IMR-90 (cell line): ENCODE data around the gene TRIP6. TPM values are rescaled to one million over a fixed set of nuclear protein-coding genes. Genes with fewer than 3 reads are reported as not detected.

Source experiments
- ATAC-seq: fragments of 200-7000 bp; cut with Tn5 transposase; 2 replicates; pipeline ENCODE4 v1.9.1; 2020; ENCODE audit warnings: low read depth, mild to moderate bottlenecking, moderate library complexity
- BruUV-seq: library from RNA; stranded (reverse); fragments of 400-500 nt; replicated peaks from 2 replicates; lab custom pipeline; 2021; lab: Mats Ljungman, UMichigan
- CTCF ChIA-PET: fragments of 300-600 bp; formaldehyde crosslinking; extraction: SDS; loops from one replicate; lab custom pipeline; 2021; ENCODE audit warnings: antibody characterized with exemption; lab: Yijun Ruan, JAX
- POLR2A ChIA-PET: fragments of 300-600 bp; sonication (Branson Sonifier 250); formaldehyde crosslinking; loops from one replicate; lab custom pipeline; 2022; ENCODE audit warnings: antibody characterized with exemption; ENCODE audit not compliant: unreplicated experiment; lab: Charles Lee
- DNase-seq: peaks from one replicate; pipeline ENCODE4 v3.0.0; 2013
- H2AFZ ChIP-seq: replicated peaks from 2 replicates; pipeline ENCODE3; 2013; ENCODE audit warnings: low read length, mild to moderate bottlenecking; ENCODE audit not compliant: poor library complexity
- H2AK5ac ChIP-seq: 2 replicates; pipeline ENCODE4 v1.6.1; 2013; ENCODE audit warnings: low read depth, low read length, inconsistent platforms
- H2AK9ac ChIP-seq: replicated peaks from 2 replicates; pipeline ENCODE3; 2013; ENCODE audit warnings: mild to moderate bottlenecking, low read depth, low read length, moderate library complexity; ENCODE audit not compliant: poor library complexity
- H2BK120ac ChIP-seq: 2 replicates; pipeline ENCODE4 v1.6.1; 2013; ENCODE audit warnings: low read depth, low read length, inconsistent platforms
- H2BK15ac ChIP-seq: 3 replicates; pipeline ENCODE4 v1.6.1; 2013; ENCODE audit warnings: low read depth, low read length, inconsistent platforms
- H2BK20ac ChIP-seq: 2 replicates; pipeline ENCODE4 v1.6.1; 2013; ENCODE audit warnings: low read depth, mild to moderate bottlenecking, inconsistent platforms, low read length, moderate library complexity
- H2BK5ac ChIP-seq: 2 replicates; pipeline ENCODE4 v1.6.1; 2013; ENCODE audit warnings: mild to moderate bottlenecking, low read depth, low read length, inconsistent platforms; ENCODE audit not compliant: poor library complexity, severe bottlenecking
- H3K14ac ChIP-seq: replicated peaks from 2 replicates; pipeline ENCODE4 v1.6.1; 2013; ENCODE audit warnings: low read depth, low read length, inconsistent platforms
- H3K18ac ChIP-seq: 2 replicates; pipeline ENCODE4 v1.6.1; 2013; ENCODE audit warnings: low read depth, low read length, control low read depth
- H3K23ac ChIP-seq: 2 replicates; pipeline ENCODE4 v1.6.1; 2013; ENCODE audit warnings: low read depth, low read length, inconsistent platforms
- H3K27ac ChIP-seq: 2 replicates; pipeline ENCODE4 v1.5.1; 2013; ENCODE audit warnings: mild to moderate bottlenecking, control low read depth, low read length; ENCODE audit not compliant: insufficient read depth
- H3K27me3 ChIP-seq: 2 replicates; pipeline ENCODE4 v1.6.1; 2013; ENCODE audit warnings: low read length; ENCODE audit not compliant: control insufficient read depth, insufficient read depth
- H3K36me3 ChIP-seq: 2 replicates; pipeline ENCODE4 v1.6.1; 2013; ENCODE audit warnings: low read length, mixed read lengths; ENCODE audit not compliant: control insufficient read depth, insufficient read depth
- H3K4ac ChIP-seq: 2 replicates; pipeline ENCODE4 v1.6.1; 2013; ENCODE audit warnings: low read depth, low read length, inconsistent platforms
- H3K4me1 ChIP-seq: 2 replicates; pipeline ENCODE4 v1.6.1; 2013; ENCODE audit warnings: low read length, mixed read lengths; ENCODE audit not compliant: control insufficient read depth, insufficient read depth
- H3K4me2 ChIP-seq: 2 replicates; pipeline ENCODE4 v1.6.1; 2013; ENCODE audit warnings: low read depth, mild to moderate bottlenecking, control low read depth, low read length, moderate library complexity
- H3K4me3 ChIP-seq: 2 replicates; pipeline ENCODE4 v1.5.1; 2013; ENCODE audit warnings: low read depth, mild to moderate bottlenecking, control low read depth, low read length, moderate library complexity; ENCODE audit not compliant: insufficient read depth
- H3K56ac ChIP-seq: 2 replicates; pipeline ENCODE4 v1.6.1; 2013; ENCODE audit warnings: low read length, inconsistent platforms; ENCODE audit not compliant: insufficient read depth; ENCODE audit errors: extremely low read depth
- H3K79me1 ChIP-seq, 2 experiments: 2 replicates each; pipeline ENCODE4 v1.6.1; 2013; ENCODE audit warnings: low read length in 2 of 2, inconsistent platforms in 1 of 2, low read depth in 1 of 2
- H3K9ac ChIP-seq: 2 replicates; pipeline ENCODE4 v1.6.1; 2013; ENCODE audit warnings: low read depth, low read length, control low read depth
- H3K9me1 ChIP-seq: 2 replicates; pipeline ENCODE4 v1.6.1; 2013; ENCODE audit warnings: low read length, inconsistent platforms; ENCODE audit not compliant: insufficient read depth
- H3K9me3 ChIP-seq: 2 replicates; pipeline ENCODE4 v1.6.1; 2013; ENCODE audit warnings: low read length; ENCODE audit not compliant: control insufficient read depth, insufficient read depth
- H4K20me1 ChIP-seq: 2 replicates; pipeline ENCODE4 v1.6.1; 2013; ENCODE audit warnings: low read length, inconsistent platforms; ENCODE audit not compliant: insufficient read depth
- H4K5ac ChIP-seq: 2 replicates; pipeline ENCODE4 v1.6.1; 2013; ENCODE audit warnings: mild to moderate bottlenecking, low read depth, low read length, control low read depth
- H4K8ac ChIP-seq, 2 experiments: 2 replicates each; pipeline ENCODE4 v1.6.1; 2013; ENCODE audit warnings: low read depth in 2 of 2, low read length in 2 of 2, control low read depth in 1 of 2, inconsistent platforms in 1 of 2
- H4K91ac ChIP-seq: 2 replicates; pipeline ENCODE4 v1.6.1; 2013; ENCODE audit warnings: low read depth, low read length, inconsistent platforms; ENCODE audit not compliant: insufficient read depth
- BHLHE40 ChIP-seq: fragments of 150-350 bp; IDR thresholded peaks from 2 replicates; pipeline ENCODE4 v1.6.1; 2016; ENCODE audit warnings: mild to moderate bottlenecking, low read depth, low read length
- CEBPB ChIP-seq: IDR thresholded peaks from 2 replicates; pipeline ENCODE4 v1.6.1; 2012; ENCODE audit warnings: low read depth, low read length, improper control_type of control experiment
- ELK1 ChIP-seq: fragments of 150-350 bp; IDR thresholded peaks from 2 replicates; pipeline ENCODE4 v1.6.1; 2016; ENCODE audit warnings: low read depth, mild to moderate bottlenecking, low read length, moderate library complexity, borderline replicate concordance
- FOS ChIP-seq: fragments of 150-350 bp; IDR thresholded peaks from 2 replicates; pipeline ENCODE4 v1.6.1; 2016; ENCODE audit warnings: low read depth, low read length
- MAFK ChIP-seq: IDR thresholded peaks from 2 replicates; pipeline ENCODE4 v1.6.1; 2012; ENCODE audit warnings: low read depth, low read length, improper control_type of control experiment
- MXI1 ChIP-seq: IDR thresholded peaks from 2 replicates; pipeline ENCODE4 v1.6.1; 2012; ENCODE audit warnings: low read depth, mild to moderate bottlenecking, low read length, moderate library complexity, borderline replicate concordance
- POLR2A ChIP-seq: IDR thresholded peaks from 2 replicates; pipeline ENCODE4 v1.6.1; 2012; ENCODE audit warnings: mild to moderate bottlenecking, low read depth, low read length
- RAD21 ChIP-seq: IDR thresholded peaks from 2 replicates; pipeline ENCODE4 v1.6.1; 2012; ENCODE audit warnings: low read length, improper control_type of control experiment
- RCOR1 ChIP-seq: IDR thresholded peaks from 2 replicates; pipeline ENCODE4 v1.6.1; 2012; ENCODE audit warnings: mild to moderate bottlenecking, low read length, improper control_type of control experiment; ENCODE audit not compliant: insufficient replicate concordance
- RFX5 ChIP-seq: IDR thresholded peaks from 2 replicates; pipeline ENCODE4 v1.8.0; 2012; ENCODE audit warnings: low read depth, mild to moderate bottlenecking, low read length, moderate library complexity
- SMC3 ChIP-seq: fragments of 150-350 bp; IDR thresholded peaks from 2 replicates; pipeline ENCODE4 v1.6.1; 2016; ENCODE audit warnings: low read depth, mild to moderate bottlenecking, antibody characterized with exemption, low read length, moderate library complexity
- WGBS, 2 experiments: methylation state at CpG; one replicate each; pipeline versions ENCODE4 v1.1.5 to v1.1.7; 2013; ENCODE audit warnings: missing lambda C conversion rate in 2 of 2; ENCODE audit not compliant: insufficient read length in 1 of 2; ENCODE audit errors: extremely low coverage in 2 of 2; 5-methylcytosine and 5-hydroxymethylcytosine counted together
- dilution Hi-C: fragments of 300-500 bp; cut with HindIII; formaldehyde crosslinking; loops from one replicate; pipeline ENCODE4 v1.14.3; 2018; ENCODE audit warnings: low sequenced_read_pairs; ENCODE audit not compliant: unreplicated experiment
- in situ Hi-C: fragments of 300-500 bp; cut with MboI; formaldehyde crosslinking; loops from 3 replicates; pipeline ENCODE4 v1.14.3; 2019; ENCODE audit warnings: low sequenced_read_pairs, inconsistent platforms, mixed read lengths
- intact Hi-C: fragments of 100-400 bp; cut with micrococcal nuclease; formaldehyde crosslinking; loops from 2 replicates; pipeline ENCODE4 v1.10.0; 2022
- polyA plus RNA-seq, 3 experiments: library from polyadenylated mRNA; depleted of rRNA; stranded (reverse); fragments of >200 nt; gene quantifications; 2 replicates each; pipeline ENCODE4 v1.2.3, GENCODE V29; 2012; ENCODE audit warnings: low replicate concordance in 1 of 3
- total RNA-seq: library from RNA; depleted of rRNA; stranded (reverse); fragments of >200 nt; gene quantifications from 2 replicates; pipeline ENCODE4 v1.2.3, GENCODE V29; 2012
- TF ChIP-seq, protein P1 (sequence below): fragments of 150-350 bp; IDR thresholded peaks from 2 replicates; pipeline ENCODE4 v1.6.1; 2017; ENCODE audit warnings: mild to moderate bottlenecking, antibody characterized with exemption, low read length, low read depth

The TRIP6 gene
- total and polyA plus RNA-seq, 2 of the 4 experiments (the other 2 are of a cell fraction), result 36.4 to 72.3 TPM

- TF ChIP-seq RAD21, result no peak
- no peak for TF ChIP-seq FOS
Measured at GRCh38 chr7:100888291-100888987, 21.3 kb downstream of the TRIP6 start (continued).

DNA sequence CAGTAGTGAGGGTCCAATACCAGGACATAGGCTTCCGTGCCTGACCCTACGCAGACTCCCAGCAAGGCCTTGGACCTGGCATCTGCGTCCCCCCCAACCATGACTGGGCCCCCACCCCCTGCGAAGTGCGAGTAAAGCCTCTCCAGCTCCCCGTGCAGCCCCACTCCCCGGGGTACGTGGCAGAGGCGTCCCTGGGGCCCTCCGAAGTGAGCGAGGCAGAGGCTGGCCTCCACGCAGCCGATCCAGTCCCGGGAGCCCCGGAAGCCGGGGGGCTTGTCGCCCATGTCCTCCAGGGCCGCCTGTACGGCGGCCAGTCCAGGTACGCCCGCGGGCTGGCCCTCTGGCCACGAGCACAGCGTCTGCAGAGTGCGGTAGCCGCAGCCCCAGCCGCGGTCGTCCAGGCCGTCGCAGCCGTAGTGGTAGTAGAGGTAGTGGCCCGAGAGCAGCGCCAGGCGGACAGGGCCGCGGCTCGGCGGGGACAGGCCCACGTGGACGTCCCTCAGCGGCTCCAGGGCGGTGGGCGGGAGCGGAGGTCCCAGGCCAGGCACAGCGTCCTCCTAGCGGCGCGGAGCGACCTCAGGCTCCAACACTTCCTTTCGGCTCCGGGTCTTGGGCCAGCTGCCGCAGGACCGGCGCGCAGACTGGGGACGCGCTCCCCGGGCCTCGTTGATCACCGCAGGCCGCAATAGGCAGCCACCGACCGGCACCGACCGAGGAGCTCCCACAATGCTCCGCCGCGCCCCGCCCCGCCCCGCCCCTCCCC is 22.0 kb downstream of the TRIP6 start, which contains the start of gene UFSP1:
Gene UFSP1 (minus strand): TSS at position 728 of the 763 bp plus-strand sequence. CDS start 444 bp downstream, at position 284.
- WGBS, 2 experiments, result 1% methylated on average over 18 of the region's 73 CpGs; no CpG with 5 or more reads in 1 of the 2 experiments
- BruUV-seq, result no TSS peak
- H3K9me3 ChIP-seq, result no peaks in the 10 kb centered on the region
- H3K36me3 ChIP-seq, result peaks cover 45% of the 10 kb centered on the region
- H3K56ac ChIP-seq, result peak within 1 kb of the TSS; percentile 46; the same call in 1 of the 2 replicates
- peak within 1 kb of the TSS; percentile 83 for H3K4me3 ChIP-seq
- H3K14ac ChIP-seq, result peak within 1 kb of the TSS; percentile 90
- POLR2A ChIA-PET, result interaction anchor here (0.8 to 1.4 kb wide), 3 partner anchors 14 to 184 kb away, joined by 3 to 15 read pairs (median 4); partner anchors contain the start of genes POP7 and SRRT
- H2BK5ac ChIP-seq, result peak within 1 kb of the TSS; percentile 83
- peak within 1 kb of the TSS; percentile 42; the same call in 1 of the 3 replicates for H2BK15ac ChIP-seq
- H2AK5ac ChIP-seq, result peak within 1 kb of the TSS; percentile 91
- peaks cover 15% of the 10 kb centered on the region; the same call in 1 of the 2 replicates for H4K20me1 ChIP-seq
- DNase-seq (no peak), ATAC-seq (peak; percentile 50)
- H2BK20ac ChIP-seq, result no peak within 1 kb of the TSS
- intact Hi-C loops, result no loop called here
- H3K9ac ChIP-seq, result peak within 1 kb of the TSS; percentile 89
- peak within 1 kb of the TSS; percentile 99 for H2AK9ac ChIP-seq
- H4K5ac ChIP-seq, result peak within 1 kb of the TSS; percentile 99
- in situ Hi-C loops, result no loop called here
- H3K9me1 ChIP-seq, result peaks cover 3% of the 10 kb centered on the region; the same call in 1 of the 2 replicates
- peaks cover 16% of the 10 kb centered on the region for H3K4me1 ChIP-seq
- H3K27me3 ChIP-seq, result no peaks in the 10 kb centered on the region; the same call in 1 of the 2 replicates
- peak within 1 kb of the TSS; percentile 93 for H3K4me2 ChIP-seq
- H2AFZ ChIP-seq, result peak within 1 kb of the TSS; percentile 87
- peak within 1 kb of the TSS; percentile 94 to 99 for H4K8ac ChIP-seq
- peak; percentile 93 for TF ChIP-seq MXI1
- TF ChIP-seq MAFK, result no peak
- no peak for TF ChIP-seq ELK1
- no peak for TF ChIP-seq CEBPB
- no peak for TF ChIP-seq BHLHE40
- no peak for TF ChIP-seq RCOR1
- TF ChIP-seq SMC3, result no peak
- no peak for TF ChIP-seq RFX5
- peak; percentile 46; the same call in 1 of the 2 replicates for TF ChIP-seq POLR2A
- TF ChIP-seq, protein P1, sequence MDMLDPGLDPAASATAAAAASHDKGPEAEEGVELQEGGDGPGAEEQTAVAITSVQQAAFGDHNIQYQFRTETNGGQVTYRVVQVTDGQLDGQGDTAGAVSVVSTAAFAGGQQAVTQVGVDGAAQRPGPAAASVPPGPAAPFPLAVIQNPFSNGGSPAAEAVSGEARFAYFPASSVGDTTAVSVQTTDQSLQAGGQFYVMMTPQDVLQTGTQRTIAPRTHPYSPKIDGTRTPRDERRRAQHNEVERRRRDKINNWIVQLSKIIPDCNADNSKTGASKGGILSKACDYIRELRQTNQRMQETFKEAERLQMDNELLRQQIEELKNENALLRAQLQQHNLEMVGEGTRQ, result peak; percentile 46
- peak within 1 kb of the TSS; percentile 95 for H3K4ac ChIP-seq
- H3K23ac ChIP-seq, result peak within 1 kb of the TSS; percentile 76; the same call in 1 of the 2 replicates
- peaks cover 19 to 41% of the 10 kb centered on the region in 2 experiments for H3K79me1 ChIP-seq
- H3K18ac ChIP-seq, result peak within 1 kb of the TSS; percentile 70; the same call in 1 of the 2 replicates
- H2BK120ac ChIP-seq, result peak within 1 kb of the TSS; percentile 89
- CTCF ChIA-PET, result interaction anchor here (0.5 kb wide), 1 partner anchor 305 kb away, joined by 3 read pairs; no protein-coding TSS in a partner anchor
- peak within 1 kb of the TSS; percentile 91 for H3K27ac ChIP-seq
- peak within 1 kb of the TSS; percentile 85 for H4K91ac ChIP-seq
- dilution Hi-C loops, result no loop called here
